Measurements from ENCODE around the gene NRCAM. TPM values are rescaled to one million over a fixed set of nuclear protein-coding genes. Genes with fewer than 3 reads are reported as not detected.

The NRCAM gene
- polyA plus RNA-seq, 2 of the 4 experiments (the other 2 are of a cell fraction) = 129 to 210 TPM

DNA sequence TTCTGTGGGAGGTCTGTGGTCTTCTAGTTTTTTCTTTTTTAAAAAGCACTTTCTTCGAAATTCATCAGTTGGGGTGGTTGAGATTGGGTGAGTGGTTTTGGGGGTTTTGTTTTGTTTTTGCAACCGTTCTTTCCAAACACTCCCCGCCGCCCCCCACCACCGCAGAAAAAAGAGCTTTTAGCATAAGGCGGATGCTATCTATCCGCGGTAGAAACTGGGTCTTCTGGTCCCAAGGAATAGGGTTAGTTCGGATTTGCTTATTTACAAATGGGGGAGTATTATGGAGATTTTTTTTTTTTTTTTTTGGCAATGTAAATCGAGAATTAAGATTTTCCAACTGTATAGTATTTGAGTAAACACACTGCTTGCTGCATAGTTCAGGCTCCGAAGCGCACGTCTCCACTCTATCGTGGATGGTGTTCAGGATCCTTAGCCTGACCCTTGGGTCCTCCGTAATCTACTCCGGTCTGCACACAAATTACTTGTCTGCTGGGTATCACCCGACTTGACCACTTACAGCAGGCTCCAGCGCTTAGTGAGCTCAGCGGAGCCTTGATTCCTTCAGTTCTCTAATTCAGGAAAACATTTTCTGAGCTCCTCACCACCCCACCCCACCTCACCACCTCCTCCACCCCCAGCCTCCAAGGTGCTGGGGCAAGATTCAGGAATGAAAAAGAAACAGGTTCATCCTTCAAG is 757 bp upstream of the NRCAM start:
- peak overlapping the region; percentile 90 to 96 for H3K27ac ChIP-seq
- peak overlapping the region; percentile 76 for H3K4me3 ChIP-seq
- peak overlapping the region; percentile 83 for H3K4me2 ChIP-seq
- peaks cover 45% of the 10 kb centered on the region for H3K4me1 ChIP-seq
- no peaks in the 10 kb centered on the region for H3K9me3 ChIP-seq
- TF ChIP-seq ESRRA (IDR thresholded peaks at IDR 0.05; ENCODE audit: borderline replicate concordance, low read length) = no peak
- no peak for TF ChIP-seq HEYL (CRISPR knock-in tag; IDR thresholded peaks at IDR 0.05)
- TF ChIP-seq RNF2 (IDR thresholded peaks at IDR 0.05; ENCODE audit: borderline replicate concordance, low read depth) = no peak
- TF ChIP-seq ATOH8 (CRISPR knock-in tag; IDR thresholded peaks at IDR 0.05; ENCODE audit: low read depth) = no peak
- TF ChIP-seq NFE2L2 (conservative IDR thresholded peaks at IDR 0.05; ENCODE audit: low read length) = no peak
- TF ChIP-seq SMC3 (IDR thresholded peaks at IDR 0.05) = no peak
- TF ChIP-seq HES2 (IDR thresholded peaks at IDR 0.05) = no peak
- no peak for TF ChIP-seq MAFK (IDR thresholded peaks at IDR 0.05; ENCODE audit: partially characterized antibody)
- no peak for TF ChIP-seq BHLHE40 (IDR thresholded peaks at IDR 0.05; ENCODE audit: low read depth, low read length)
- no peak for TF ChIP-seq FOSB (CRISPR knock-in tag; IDR thresholded peaks at IDR 0.05)
- TF ChIP-seq ZSCAN20 (CRISPR knock-in tag; IDR thresholded peaks at IDR 0.05) = no peak
- no peak for TF ChIP-seq CHD2 (IDR thresholded peaks at IDR 0.05; ENCODE audit: low read length, partially characterized antibody)
- no peak for TF ChIP-seq HOXA7 (CRISPR knock-in tag; IDR thresholded peaks at IDR 0.05)
- TF ChIP-seq, protein P1, sequence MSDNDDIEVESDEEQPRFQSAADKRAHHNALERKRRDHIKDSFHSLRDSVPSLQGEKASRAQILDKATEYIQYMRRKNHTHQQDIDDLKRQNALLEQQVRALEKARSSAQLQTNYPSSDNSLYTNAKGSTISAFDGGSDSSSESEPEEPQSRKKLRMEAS (IDR thresholded peaks at IDR 0.05) = no peak
- TF ChIP-seq NPAS2 (CRISPR knock-in tag; IDR thresholded peaks at IDR 0.05; ENCODE audit: borderline replicate concordance) = no peak
- no peak for TF ChIP-seq JUN (IDR thresholded peaks at IDR 0.05)
- FAIRE-seq (no peak), DNase-seq (ENCODE audit: low read depth in 1 of 2, low spot score in 1 of 2) (no peak), ATAC-seq (no peak)
- POLR2A ChIA-PET = interaction anchor here (0.8 to 1.8 kb wide), 3 partner anchors 105 to 272 kb away, joined by 3 to 5 read pairs (median 4); no protein-coding TSS in a partner anchor
- CTCF ChIA-PET = interaction anchor here (0.6 to 3.9 kb wide), 4 partner anchors 11 to 276 kb away, joined by 3 to 16 read pairs (median 5); no protein-coding TSS in a partner anchor
- WGBS (ENCODE audit: missing lambda C conversion rate) = 73% methylated on average over 19 of the region's 19 CpGs

GRCh38 chr7:108455551-108455997 is 662 bp downstream of the NRCAM start:
- ChIA-PET CTCF (interaction anchor here (1.0 to 2.2 kb wide), 6 partner anchors 8 to 281 kb away, joined by 3 to 8 read pairs (median 4); no protein-coding TSS in a partner anchor), POLR2A (interaction anchor here (0.8 to 2.0 kb wide), 5 partner anchors 35 to 209 kb away, joined by 3 to 5 read pairs (median 4); no protein-coding TSS in a partner anchor)
- H3K4me1 ChIP-seq = peaks cover 60% of the 10 kb centered on the region
- peak overlapping the region; percentile 76 for H3K4me3 ChIP-seq
- FAIRE-seq = no peak
- peak overlapping the region; percentile 83 for H3K4me2 ChIP-seq
- peak overlapping the region; percentile 90 to 96 for H3K27ac ChIP-seq
- TF ChIP-seq JUNB (IDR thresholded peaks at IDR 0.05) (no peak), RFX5 (IDR thresholded peaks at IDR 0.05) (no peak), NFE2L2 (conservative IDR thresholded peaks at IDR 0.05; ENCODE audit: low read length) (no peak), ZNF302 (CRISPR knock-in tag; IDR thresholded peaks at IDR 0.05) (no peak), NR3C1 (IDR thresholded peaks at IDR 0.05) (no peak), MAZ (IDR thresholded peaks at IDR 0.05; ENCODE audit: borderline replicate concordance, low read depth, low read length) (no peak), JUN (IDR thresholded peaks at IDR 0.05) (no peak), RARB (CRISPR knock-in tag; IDR thresholded peaks at IDR 0.05) (no peak), RAD21 (conservative IDR thresholded peaks at IDR 0.05 in 1 of 2, IDR thresholded peaks at IDR 0.05 in 1 of 2) (no peak), PHF8 (IDR thresholded peaks at IDR 0.05; ENCODE audit: borderline replicate concordance, low read depth) (no peak)
- TF ChIP-seq, protein P1 (IDR thresholded peaks at IDR 0.05) = no peak
- DNase-seq (ENCODE audit: low read depth in 1 of 2, low spot score in 1 of 2) = peak in 1 of 2 experiments; percentile 38
- no peaks in the 10 kb centered on the region for H3K9me3 ChIP-seq
- peak; percentile 45 to 50 for ATAC-seq
- 0% methylated on average over 15 of the region's 47 CpGs for WGBS (ENCODE audit: missing lambda C conversion rate)
